HCEC 1CT (cell line): ENCODE measurements around the gene CD247.

Source experiments
- DNase-seq: peaks from one replicate; pipeline ENCODE4 v3.0.0-alpha.2; 2017

The CD247 gene

GRCh38 chr1:167400359-167400953 is 117.9 kb downstream of the CD247 start:
- DNase-seq: no peak

- no peak for DNase-seq
Measured at GRCh38 chr1:167392200-167392696, 126.1 kb downstream of the CD247 start.

GRCh38 chr1:167388976-167389375 is 129.4 kb downstream of the CD247 start:
- no peak for DNase-seq

- no peak for DNase-seq
Measured at GRCh38 chr1:167387251-167387910, 130.9 kb downstream of the CD247 start.
